Measurements from ENCODE around the gene TMEM201.
A peak's percentile ranks its signal among the peaks of the same experiment; 100 is the strongest.

TMEM201 gene

GRCh38 chr1:9590945-9591668, 2.4 kb downstream of the TMEM201 start:
- Histone ChIP-seq H2AFZ (ENCODE audit: low read depth, low read length, severe bottlenecking) (no peak overlapping the region), H3K9me2 (replicated peaks; ENCODE audit: insufficient read depth, low read length) (no peaks in the 10 kb centered on the region), H3K27me3 (ENCODE audit: low read length) (no peaks in the 10 kb centered on the region), H3K4me3 (ENCODE audit: insufficient read depth, low read length, poor library complexity, severe bottlenecking) (peak overlapping the region; percentile 65), H3K27ac (ENCODE audit: low read depth, low read length) (peak overlapping the region; percentile 34), H4K20me1 (ENCODE audit: low read depth, low read length) (no peaks in the 10 kb centered on the region; the same call in 1 of the 2 replicates), H3F3A (ENCODE audit: insufficient read depth) (peaks cover 6% of the 10 kb centered on the region; the same call in 1 of the 2 replicates), H3K9me3 (ENCODE audit: insufficient read depth, low read length) (no peaks in the 10 kb centered on the region), H3K4me2 (ENCODE audit: low read depth, low read length, poor library complexity, severe bottlenecking) (peak overlapping the region; percentile 77), H3K9ac (ENCODE audit: low read length) (peak overlapping the region; percentile 80), H3K36me3 (ENCODE audit: low read length) (no peaks in the 10 kb centered on the region), H3K79me2 (ENCODE audit: insufficient read depth, low read length) (peaks cover 68% of the 10 kb centered on the region)
- TF ChIP-seq EZH2phosphoT487 (conservative IDR thresholded peaks at IDR 0.05; ENCODE audit: low read length) = no peak

- peaks cover 68% of the 10 kb centered on the region for H3K79me2 ChIP-seq (ENCODE audit: insufficient read depth, low read length)
- H3K9me3 ChIP-seq (ENCODE audit: insufficient read depth, low read length) = no peaks in the 10 kb centered on the region
- peak overlapping the region; percentile 77 for H3K4me2 ChIP-seq (ENCODE audit: low read depth, low read length, poor library complexity, severe bottlenecking)
- H4K20me1 ChIP-seq (ENCODE audit: low read depth, low read length) = no peaks in the 10 kb centered on the region; the same call in 1 of the 2 replicates
- H2AFZ ChIP-seq (ENCODE audit: low read depth, low read length, severe bottlenecking) = no peak overlapping the region
- H3K9ac ChIP-seq (ENCODE audit: low read length) = no peak overlapping the region
- TF ChIP-seq CTCF (IDR thresholded peaks at IDR 0.05; ENCODE audit: insufficient read depth, low read length, poor library complexity, severe bottlenecking) (no peak), EZH2phosphoT487 (conservative IDR thresholded peaks at IDR 0.05; ENCODE audit: low read length) (no peak)
- no peaks in the 10 kb centered on the region for H3K36me3 ChIP-seq (ENCODE audit: low read length)
- no peaks in the 10 kb centered on the region for H3K27me3 ChIP-seq (ENCODE audit: low read length)
- no peak overlapping the region for H3K4me3 ChIP-seq (ENCODE audit: insufficient read depth, low read length, poor library complexity, severe bottlenecking)
- peak overlapping the region; percentile 34 for H3K27ac ChIP-seq (ENCODE audit: low read depth, low read length)
- 0 out of 2 replicates have a peak, but pooled peaks cover under 1% of the 10 kb centered on the region for H3F3A ChIP-seq (ENCODE audit: insufficient read depth)
- H3K9me2 ChIP-seq (replicated peaks; ENCODE audit: insufficient read depth, low read length) = no peaks in the 10 kb centered on the region
These were observed 3.2 kb downstream of the TMEM201 start for GRCh38 chr1:9591669-9592509.

GRCh38 chr1:9592510-9593075, 3.9 kb downstream of the TMEM201 start:
- no peak overlapping the region for H2AFZ ChIP-seq (ENCODE audit: low read depth, low read length, severe bottlenecking)
- no peaks in the 10 kb centered on the region for H3F3A ChIP-seq (ENCODE audit: insufficient read depth)
- H4K20me1 ChIP-seq (ENCODE audit: low read depth, low read length) = no peaks in the 10 kb centered on the region; the same call in 1 of the 2 replicates
- no peak overlapping the region for H3K4me2 ChIP-seq (ENCODE audit: low read depth, low read length, poor library complexity, severe bottlenecking)
- no peak overlapping the region for H3K27ac ChIP-seq (ENCODE audit: low read depth, low read length)
- no peaks in the 10 kb centered on the region for H3K27me3 ChIP-seq (ENCODE audit: low read length)
- H3K36me3 ChIP-seq (ENCODE audit: low read length) = no peaks in the 10 kb centered on the region
- TF ChIP-seq EZH2phosphoT487 (conservative IDR thresholded peaks at IDR 0.05; ENCODE audit: low read length) (no peak), CTCF (IDR thresholded peaks at IDR 0.05; ENCODE audit: insufficient read depth, low read length, poor library complexity, severe bottlenecking) (no peak)
- H3K9me2 ChIP-seq (replicated peaks; ENCODE audit: insufficient read depth, low read length) = no peaks in the 10 kb centered on the region
- H3K79me2 ChIP-seq (ENCODE audit: insufficient read depth, low read length) = peaks cover 68% of the 10 kb centered on the region
- no peaks in the 10 kb centered on the region for H3K9me3 ChIP-seq (ENCODE audit: insufficient read depth, low read length)
- H3K9ac ChIP-seq (ENCODE audit: low read length) = no peak overlapping the region
- H3K4me3 ChIP-seq (ENCODE audit: insufficient read depth, low read length, poor library complexity, severe bottlenecking) = no peak overlapping the region
